Stomach smooth muscle (tissue), 2 donors: ENCODE results near the gene PKHD1.

Source experiments
- H3K27ac ChIP-seq: one replicate; pipeline ENCODE4 v1.7.0; 2013; ENCODE audit warnings: mild to moderate bottlenecking, low read length, inconsistent platforms
- H3K27me3 ChIP-seq, 2 donors: one replicate each; pipeline ENCODE4 v1.7.0; 2013; ENCODE audit warnings: low read length in 2 of 2; ENCODE audit not compliant: insufficient read depth in 2 of 2, control insufficient read depth in 1 of 2
- H3K36me3 ChIP-seq, 2 donors: one replicate each; pipeline ENCODE4 v1.7.0; 2013; ENCODE audit warnings: low read length in 2 of 2; ENCODE audit not compliant: control insufficient read depth in 2 of 2, insufficient read depth in 2 of 2
- H3K4me1 ChIP-seq: one replicate; pipeline ENCODE4 v1.7.0; 2013; ENCODE audit warnings: low read length; ENCODE audit not compliant: control insufficient read depth, insufficient read depth
- H3K4me3 ChIP-seq, 2 donors: one replicate each; pipeline ENCODE4 v1.7.0; 2013; ENCODE audit warnings: low read length in 2 of 2
- H3K9ac ChIP-seq, 2 donors: one replicate each; pipeline ENCODE4 v1.7.0; 2013; ENCODE audit warnings: low read length in 2 of 2, mild to moderate bottlenecking in 1 of 2
- H3K9me3 ChIP-seq, 2 donors: one replicate each; pipeline ENCODE4 v1.7.0; 2013; ENCODE audit warnings: low read length in 2 of 2; ENCODE audit not compliant: control insufficient read depth in 2 of 2
- donor health status: healthy.
- donor health status: Pancreatic carcinoma.

The PKHD1 gene

GRCh38 chr6:51630011-51630410 is 457.4 kb downstream of the PKHD1 start:
- Histone ChIP-seq H3K4me1 (no peaks in the 10 kb centered on the region), H3K4me3 (no peak overlapping the region), H3K36me3 (no peaks in the 10 kb centered on the region), H3K9ac (no peak overlapping the region), H3K27ac (no peak overlapping the region), H3K9me3 (no peaks in the 10 kb centered on the region), H3K27me3 (no peaks in the 10 kb centered on the region)

- Histone ChIP-seq H3K4me1 (no peaks in the 10 kb centered on the region), H3K9ac (no peak overlapping the region), H3K36me3 (no peaks in the 10 kb centered on the region), H3K4me3 (no peak overlapping the region), H3K27me3 (no peaks in the 10 kb centered on the region), H3K27ac (no peak overlapping the region), H3K9me3 (no peaks in the 10 kb centered on the region)
Measured at GRCh38 chr6:51626391-51626790, 461.0 kb downstream of the PKHD1 start.

- no peak overlapping the region for H3K27ac ChIP-seq
- H3K9me3 ChIP-seq: no peaks in the 10 kb centered on the region
- no peaks in the 10 kb centered on the region for H3K4me1 ChIP-seq
- no peaks in the 10 kb centered on the region for H3K36me3 ChIP-seq
- no peaks in the 10 kb centered on the region for H3K27me3 ChIP-seq
- H3K9ac ChIP-seq: no peak overlapping the region
- no peak overlapping the region for H3K4me3 ChIP-seq
Measured at GRCh38 chr6:51625566-51625965, 461.8 kb downstream of the PKHD1 start.

GRCh38 chr6:51620971-51621370 is 466.4 kb downstream of the PKHD1 start:
- H3K9me3 ChIP-seq: no peaks in the 10 kb centered on the region
- no peak overlapping the region for H3K4me3 ChIP-seq
- H3K27me3 ChIP-seq: no peaks in the 10 kb centered on the region
- no peak overlapping the region for H3K27ac ChIP-seq
- no peaks in the 10 kb centered on the region for H3K36me3 ChIP-seq
- no peaks in the 10 kb centered on the region for H3K4me1 ChIP-seq
- H3K9ac ChIP-seq: no peak overlapping the region

- H3K4me3 ChIP-seq: no peak overlapping the region
- no peaks in the 10 kb centered on the region for H3K27me3 ChIP-seq
- H3K4me1 ChIP-seq: no peaks in the 10 kb centered on the region
- H3K9me3 ChIP-seq: no peaks in the 10 kb centered on the region
- H3K27ac ChIP-seq: no peak overlapping the region
- H3K9ac ChIP-seq: no peak overlapping the region
- no peaks in the 10 kb centered on the region for H3K36me3 ChIP-seq
Measured at GRCh38 chr6:51619042-51619799, 468.2 kb downstream of the PKHD1 start.

GRCh38 chr6:51618563-51618962 is 468.9 kb downstream of the PKHD1 start:
- H3K9me3 ChIP-seq: no peaks in the 10 kb centered on the region
- H3K9ac ChIP-seq: no peak overlapping the region
- no peak overlapping the region for H3K4me3 ChIP-seq
- no peaks in the 10 kb centered on the region for H3K36me3 ChIP-seq
- no peaks in the 10 kb centered on the region for H3K4me1 ChIP-seq
- H3K27me3 ChIP-seq: no peaks in the 10 kb centered on the region
- no peak overlapping the region for H3K27ac ChIP-seq

GRCh38 chr6:51617751-51618150 is 469.7 kb downstream of the PKHD1 start:
- no peaks in the 10 kb centered on the region for H3K4me1 ChIP-seq
- H3K4me3 ChIP-seq: no peak overlapping the region
- H3K27me3 ChIP-seq: no peaks in the 10 kb centered on the region
- no peaks in the 10 kb centered on the region for H3K9me3 ChIP-seq
- no peak overlapping the region for H3K27ac ChIP-seq
- no peaks in the 10 kb centered on the region for H3K36me3 ChIP-seq
- H3K9ac ChIP-seq: no peak overlapping the region

GRCh38 chr6:51616243-51616642 is 471.2 kb downstream of the PKHD1 start:
- Histone ChIP-seq H3K36me3 (no peaks in the 10 kb centered on the region), H3K9ac (no peak overlapping the region), H3K27me3 (no peaks in the 10 kb centered on the region), H3K9me3 (no peaks in the 10 kb centered on the region), H3K4me1 (no peaks in the 10 kb centered on the region), H3K4me3 (no peak overlapping the region), H3K27ac (no peak overlapping the region)

- Histone ChIP-seq H3K36me3 (no peaks in the 10 kb centered on the region), H3K9ac (no peak overlapping the region), H3K4me1 (no peaks in the 10 kb centered on the region), H3K4me3 (no peak overlapping the region), H3K27ac (no peak overlapping the region), H3K9me3 (no peaks in the 10 kb centered on the region), H3K27me3 (no peaks in the 10 kb centered on the region)
Measured at GRCh38 chr6:51614725-51615124, 472.7 kb downstream of the PKHD1 start.

- Histone ChIP-seq H3K36me3 (no peaks in the 10 kb centered on the region), H3K9me3 (no peaks in the 10 kb centered on the region), H3K27ac (no peak overlapping the region), H3K4me1 (no peaks in the 10 kb centered on the region), H3K27me3 (no peaks in the 10 kb centered on the region), H3K9ac (no peak overlapping the region), H3K4me3 (no peak overlapping the region)
Measured at GRCh38 chr6:51613558-51613957, 473.9 kb downstream of the PKHD1 start.

- no peak overlapping the region for H3K27ac ChIP-seq
- no peaks in the 10 kb centered on the region for H3K9me3 ChIP-seq
- H3K9ac ChIP-seq: no peak overlapping the region
Measured at GRCh38 chr6:51608932-51609331, 478.5 kb downstream of the PKHD1 start.

More at GRCh38 chr6:51608932-51609331, 478.5 kb downstream of the PKHD1 start:
- Histone ChIP-seq H3K4me3 (no peak overlapping the region), H3K4me1 (no peaks in the 10 kb centered on the region), H3K27me3 (no peaks in the 10 kb centered on the region), H3K36me3 (no peaks in the 10 kb centered on the region)
